Measurements from ENCODE around the gene ETDC.
"Not testable (repeated sequence)": the region's sequence is repeated elsewhere in the genome, so short reads cannot be mapped to it uniquely, and the experiment has no call there.

The ETDC gene

DNA sequence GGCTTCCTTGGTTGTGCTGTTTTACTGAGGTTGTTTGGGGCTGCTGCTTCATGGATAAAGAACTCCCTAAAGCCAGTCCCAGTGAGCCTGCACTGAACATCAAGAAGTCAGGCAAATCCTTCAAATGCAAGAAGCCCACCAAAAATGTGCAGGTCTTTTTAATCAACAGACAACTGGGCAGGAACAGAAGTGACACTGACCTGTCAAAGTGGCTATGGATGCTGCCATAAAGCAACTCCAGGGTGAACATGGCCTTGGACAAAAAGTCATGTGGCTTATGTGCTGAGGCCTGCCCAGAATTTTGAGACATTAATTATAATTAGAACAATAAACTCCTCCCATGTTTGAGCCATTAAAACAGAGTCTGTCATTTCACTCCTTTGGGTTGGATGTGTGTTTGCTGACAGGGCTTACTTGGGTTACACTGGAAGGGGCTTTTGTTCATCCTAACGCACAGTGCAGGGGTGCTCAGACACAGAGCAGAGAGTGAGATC, at the start of gene ETDC:
ETDC (plus strand) TSS at position 51 of the 494 bp plus-strand sequence; CDS start at position 51, 0 bp downstream.
- DNase-seq (ENCODE audit: low spot score): no peak

DNA sequence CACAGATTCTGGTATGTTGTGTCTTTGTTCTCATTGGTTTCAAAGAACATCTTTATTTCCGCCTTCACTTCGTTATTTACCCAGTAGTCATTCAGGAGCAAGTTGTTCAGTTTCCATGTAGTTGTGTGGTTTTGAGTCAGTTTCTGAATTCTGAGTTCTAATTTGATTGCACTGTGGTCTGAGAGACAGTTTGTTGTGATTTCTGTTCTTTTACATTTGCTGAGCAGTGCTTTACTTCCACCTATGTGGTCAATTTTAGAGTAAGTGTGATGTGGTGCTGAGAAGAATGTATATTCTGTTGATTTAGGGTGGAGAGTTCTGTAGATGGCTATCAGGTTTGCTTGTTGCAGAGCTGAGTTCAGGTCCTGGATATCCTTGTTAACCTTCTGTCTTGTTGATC, 48.3 kb upstream of the ETDC start:
- not testable (repeated sequence) for DNase-seq (ENCODE audit: low spot score)

DNA sequence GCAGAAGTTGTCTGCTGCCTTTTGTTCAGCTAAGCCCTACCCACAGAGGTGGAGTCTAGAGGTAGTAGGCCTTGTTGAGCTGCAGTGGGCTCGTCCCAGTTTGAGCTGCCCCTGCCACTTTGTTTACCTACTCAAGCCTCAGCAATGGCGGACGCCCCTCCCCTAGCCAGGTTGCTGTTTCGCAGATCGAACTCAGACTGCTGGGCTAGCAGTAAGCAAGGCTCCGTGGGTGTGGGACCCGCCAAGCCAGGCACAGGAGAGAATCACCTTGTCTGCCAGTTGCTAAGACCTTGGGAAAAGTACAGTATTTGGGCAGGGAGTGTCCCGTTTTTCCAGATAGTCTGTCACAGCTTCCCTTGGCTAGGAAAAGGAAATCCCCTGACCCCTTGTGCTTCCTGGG, 45.9 kb upstream of the ETDC start:
- not testable (repeated sequence) for DNase-seq (ENCODE audit: low spot score)

DNA sequence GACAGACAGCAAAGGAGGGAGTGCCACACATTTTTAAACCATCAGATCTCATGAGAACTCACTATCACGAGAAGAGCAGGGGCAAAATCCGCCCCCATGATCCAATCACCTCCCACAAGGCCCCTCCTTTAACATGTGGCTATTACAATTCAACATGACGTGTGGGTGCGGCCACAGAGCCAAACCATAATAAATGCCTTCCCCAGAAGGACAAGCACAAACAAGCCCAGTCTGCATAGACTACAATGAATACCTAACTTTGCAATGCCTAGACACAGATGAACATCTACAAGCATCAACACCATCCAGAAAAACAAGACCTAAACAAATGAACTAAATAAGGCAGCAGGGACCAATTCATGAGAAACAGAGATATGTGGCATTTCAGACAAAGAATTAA, 45.1 kb upstream of the ETDC start:
- DNase-seq (ENCODE audit: low spot score): no peak

DNA sequence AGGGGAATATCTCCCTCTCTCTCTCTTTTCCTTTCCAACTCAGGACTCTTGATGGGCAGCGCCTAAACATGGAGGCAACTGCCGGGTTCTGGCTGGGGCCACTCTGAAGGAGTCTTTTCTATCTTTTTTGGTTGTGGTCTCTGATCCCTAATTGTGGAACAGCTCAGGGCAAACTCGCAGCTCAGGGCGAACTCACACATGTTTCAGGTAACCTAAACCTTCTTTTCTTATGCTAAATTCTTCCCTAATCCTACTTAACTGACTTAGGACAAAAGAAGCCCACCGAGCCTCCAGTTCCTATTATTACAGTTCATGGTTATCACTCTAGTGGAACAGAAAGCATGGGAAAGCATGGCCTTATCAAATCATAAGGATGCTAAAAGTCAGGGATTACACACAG, 36.1 kb upstream of the ETDC start:
- no peak for DNase-seq (ENCODE audit: low spot score)

DNA sequence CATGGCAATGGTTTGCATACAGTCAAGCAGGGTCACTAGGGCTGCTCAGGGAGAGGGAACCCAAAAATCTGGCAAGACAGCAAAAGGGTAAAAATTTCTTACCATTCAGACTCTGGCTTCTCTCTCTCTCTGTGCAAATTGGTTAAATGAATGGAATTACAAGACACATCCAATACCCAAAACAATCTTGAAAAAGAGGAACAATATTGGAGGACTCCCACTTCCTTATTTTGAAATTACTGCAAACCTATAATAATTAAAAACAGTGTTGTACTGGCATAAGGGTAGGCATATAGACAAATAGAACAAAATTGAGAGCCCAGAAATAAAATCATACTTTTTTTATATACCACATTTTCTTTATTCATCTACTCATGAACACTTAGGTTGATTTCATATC, 33.3 kb upstream of the ETDC start:
- no peak for DNase-seq (ENCODE audit: low spot score)

DNA sequence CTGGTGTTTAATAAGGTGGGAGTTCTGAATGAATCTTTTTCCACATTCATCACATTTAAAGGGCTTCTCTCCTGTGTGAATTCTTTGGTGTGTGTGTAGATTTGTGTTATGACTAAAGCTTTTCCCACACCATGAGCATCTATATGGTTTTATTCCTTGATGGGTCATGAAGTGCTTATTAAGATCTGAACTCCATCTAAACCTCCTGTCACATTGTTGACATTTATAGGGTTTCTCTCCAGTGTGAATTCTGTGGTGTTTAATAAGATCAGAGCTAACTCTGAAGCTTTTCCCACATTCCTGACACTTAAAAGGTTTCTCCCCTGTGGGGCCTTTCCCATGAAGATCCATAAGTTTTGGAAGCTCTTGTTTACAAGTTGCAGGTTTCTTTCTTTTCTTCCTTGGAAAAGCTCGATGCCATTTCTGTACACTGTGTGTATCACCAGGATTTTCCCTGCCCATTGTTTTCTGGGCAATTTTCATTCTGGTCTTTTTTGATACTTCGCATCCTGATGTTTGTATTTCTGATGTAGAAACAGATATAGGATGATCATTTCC, 21.9 kb upstream of the ETDC start:
- DNase-seq (ENCODE audit: low spot score): no peak

DNA sequence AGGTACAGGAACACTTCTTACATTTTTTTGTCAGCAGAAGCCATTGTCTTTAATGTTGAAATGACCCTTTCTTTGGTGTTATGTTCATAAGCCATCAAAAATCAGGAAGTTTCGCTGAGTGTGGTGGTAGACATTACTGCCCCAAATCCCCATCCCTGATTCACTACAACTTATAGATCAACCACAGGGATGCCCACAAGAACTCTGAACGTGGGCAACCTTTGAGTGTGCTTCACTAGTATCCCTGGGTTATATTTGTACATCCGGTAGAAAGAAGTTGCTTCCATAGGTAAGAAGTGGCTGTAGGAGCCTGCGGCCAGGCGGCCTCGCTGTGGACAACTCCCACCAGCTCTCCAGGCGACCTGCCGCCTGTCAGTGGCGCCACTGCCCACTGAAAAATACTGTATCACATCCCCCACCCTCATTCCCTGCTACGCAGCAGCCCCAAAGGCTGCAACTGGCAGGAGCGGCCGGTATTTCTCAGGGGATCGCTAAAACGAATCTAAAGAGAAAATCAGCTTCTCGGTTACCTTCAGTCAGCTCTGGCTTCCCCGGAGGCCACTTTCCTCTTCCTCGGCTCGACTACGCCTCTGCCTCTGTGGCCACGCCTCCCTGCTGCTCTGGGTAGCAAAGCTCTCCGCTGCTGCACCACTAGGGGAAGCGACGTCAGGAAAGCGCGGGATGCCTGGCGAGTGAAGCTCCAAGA, 13.9 kb upstream of the ETDC start:
- DNase-seq (ENCODE audit: low spot score): peak; percentile 43

DNA sequence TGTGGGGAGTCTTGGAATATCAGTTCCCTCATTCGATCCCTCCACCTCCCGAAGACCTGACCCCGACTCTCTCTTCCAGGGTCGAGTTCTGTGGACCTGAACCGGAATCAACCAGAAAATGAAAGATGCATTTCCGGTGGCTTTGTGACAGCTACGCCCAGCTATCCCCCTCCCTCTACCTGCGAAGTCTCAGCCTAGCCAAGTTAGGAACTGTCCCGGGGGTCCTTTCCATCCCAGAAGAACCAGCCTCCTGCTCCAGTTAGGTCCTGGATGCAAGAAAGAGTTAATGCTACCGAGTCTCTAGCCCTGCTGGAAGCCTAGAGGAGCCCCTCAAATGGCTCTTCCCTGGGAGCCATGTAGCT, 13.4 kb upstream of the ETDC start:
- no peak for DNase-seq (ENCODE audit: low spot score)

DNA sequence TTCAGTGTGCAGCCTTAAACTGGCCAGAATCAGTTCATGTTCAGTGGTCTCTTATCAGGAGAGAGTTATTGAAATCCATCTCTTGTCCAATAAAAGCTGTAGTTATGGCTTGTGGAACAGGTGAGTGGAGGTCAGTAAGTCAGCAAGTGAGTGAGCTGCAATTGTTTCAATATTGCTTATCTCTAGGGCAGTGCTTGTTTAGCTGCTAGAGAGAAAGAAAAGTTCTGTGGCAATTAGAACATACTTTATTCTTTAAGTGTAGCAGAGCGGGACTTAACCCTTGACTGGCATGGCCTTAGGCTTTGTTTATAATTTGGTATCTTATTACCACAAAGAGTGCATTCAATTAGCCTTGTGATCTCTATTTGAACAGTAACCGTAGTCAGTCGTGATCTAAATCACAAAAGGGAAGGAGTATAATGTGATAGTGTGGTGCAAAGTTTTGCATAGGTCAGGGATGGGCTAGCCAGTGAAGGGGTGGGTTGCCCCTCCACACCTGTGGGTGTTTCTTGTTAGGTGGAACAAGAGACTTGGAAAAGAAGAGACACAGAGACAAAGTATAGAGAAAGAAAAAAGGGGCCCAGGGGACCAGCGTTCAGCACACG, 6.9 kb upstream of the ETDC start:
- no peak for DNase-seq (ENCODE audit: low spot score)

DNA sequence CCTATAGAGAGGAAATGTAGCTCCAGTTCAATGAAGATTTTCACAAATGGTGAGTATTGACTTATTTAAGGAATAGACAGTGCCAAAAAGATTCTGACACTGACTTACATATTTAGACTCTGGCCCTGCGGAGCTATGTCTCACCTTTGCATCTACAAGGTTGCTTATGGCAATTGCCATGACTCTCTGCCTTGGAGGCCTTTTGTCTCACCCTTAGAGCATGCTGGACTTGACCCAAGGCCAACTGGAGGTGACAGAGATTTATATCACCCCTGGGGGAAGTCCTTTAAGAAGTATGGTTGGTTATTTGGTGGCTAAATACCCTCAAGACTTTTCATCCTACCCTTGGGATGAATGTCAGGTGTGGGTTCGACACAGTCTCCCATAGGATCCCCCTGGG, 4.5 kb upstream of the ETDC start:
- DNase-seq (ENCODE audit: low spot score): no peak

DNA sequence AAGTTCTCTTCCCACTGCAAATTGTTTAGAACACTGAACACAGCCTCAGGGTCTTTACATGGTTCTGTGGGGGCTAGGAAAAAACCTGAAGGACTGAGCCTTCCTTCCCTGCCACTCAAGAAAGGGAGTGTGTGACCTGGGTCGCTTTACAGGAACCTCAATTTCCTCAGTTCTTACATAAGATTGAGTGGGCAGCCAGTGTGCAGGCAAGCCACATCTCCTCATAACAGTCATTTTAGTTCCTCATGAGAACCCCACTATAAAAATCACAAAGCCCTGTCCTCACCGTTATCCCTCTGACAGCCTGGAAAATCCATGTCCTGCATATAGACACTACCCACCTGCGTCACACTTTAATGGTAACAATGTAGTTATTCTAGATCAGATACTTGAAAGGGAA, 2.1 kb upstream of the ETDC start:
- DNase-seq (ENCODE audit: low spot score): no peak

DNA sequence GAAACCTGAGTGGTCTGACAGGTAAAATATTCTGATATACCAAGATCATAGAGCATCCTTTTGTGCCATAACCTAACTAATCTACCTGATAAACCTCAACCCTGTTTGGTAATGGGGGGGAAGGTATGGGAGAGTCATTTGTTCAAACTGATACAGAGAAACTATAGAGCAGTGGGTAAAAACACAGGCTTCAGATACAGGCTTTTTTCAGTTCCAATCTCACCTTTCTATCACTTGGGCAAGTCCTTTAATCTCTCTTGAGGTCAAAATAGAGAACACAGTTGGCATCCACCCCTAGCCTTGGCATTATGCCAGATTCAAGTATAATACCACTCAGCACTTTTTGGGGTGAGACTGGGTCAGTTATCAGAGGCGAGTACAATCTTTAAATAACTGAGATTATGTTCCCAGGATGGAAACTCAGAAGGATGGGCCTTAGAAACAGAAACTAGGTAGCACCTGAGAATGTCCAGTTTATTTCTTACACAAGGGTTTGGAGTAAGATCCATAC, 880 bp upstream of the ETDC start:
- DNase-seq (ENCODE audit: low spot score): no peak

DNA sequence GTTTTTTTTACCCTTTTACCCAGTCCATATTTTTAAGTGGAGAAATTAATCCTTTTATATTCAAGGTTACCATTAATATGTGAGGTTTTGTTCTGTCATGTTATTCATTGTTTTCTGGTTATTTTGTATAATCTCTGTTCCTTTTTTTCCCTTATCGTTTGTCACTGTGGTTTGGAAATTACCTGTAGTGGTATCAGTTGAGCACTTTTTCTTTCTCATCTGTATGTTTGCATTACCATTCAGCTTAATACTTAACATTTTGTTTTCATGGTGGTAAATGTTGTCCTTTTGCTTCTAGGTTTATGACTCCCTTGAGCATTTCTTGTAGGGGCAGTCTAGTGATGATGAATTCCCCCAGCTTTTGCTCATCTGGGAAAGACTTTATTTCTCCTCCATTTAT, 6.6 kb downstream of the ETDC start:
- no peak for DNase-seq (ENCODE audit: low spot score)

DNA sequence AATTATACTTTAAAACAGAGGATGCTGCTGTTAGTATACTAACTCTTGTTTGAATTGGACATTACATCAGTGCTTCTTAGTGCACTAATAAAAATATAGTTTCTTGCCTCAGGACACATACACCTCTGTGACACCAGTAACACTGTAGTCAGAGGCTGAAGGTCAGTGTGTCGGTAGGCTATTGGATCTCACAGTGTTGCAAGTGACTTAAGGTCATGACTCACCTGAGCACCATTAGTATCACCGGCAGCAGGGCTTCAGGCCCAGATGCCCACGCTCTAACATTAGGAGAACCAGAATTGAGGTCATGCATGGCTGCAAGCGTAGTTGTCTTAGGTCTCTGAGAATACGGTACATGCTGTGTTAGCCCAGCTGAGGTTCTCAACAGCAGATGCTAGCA, 15.2 kb downstream of the ETDC start:
- no peak for DNase-seq (ENCODE audit: low spot score)

DNA sequence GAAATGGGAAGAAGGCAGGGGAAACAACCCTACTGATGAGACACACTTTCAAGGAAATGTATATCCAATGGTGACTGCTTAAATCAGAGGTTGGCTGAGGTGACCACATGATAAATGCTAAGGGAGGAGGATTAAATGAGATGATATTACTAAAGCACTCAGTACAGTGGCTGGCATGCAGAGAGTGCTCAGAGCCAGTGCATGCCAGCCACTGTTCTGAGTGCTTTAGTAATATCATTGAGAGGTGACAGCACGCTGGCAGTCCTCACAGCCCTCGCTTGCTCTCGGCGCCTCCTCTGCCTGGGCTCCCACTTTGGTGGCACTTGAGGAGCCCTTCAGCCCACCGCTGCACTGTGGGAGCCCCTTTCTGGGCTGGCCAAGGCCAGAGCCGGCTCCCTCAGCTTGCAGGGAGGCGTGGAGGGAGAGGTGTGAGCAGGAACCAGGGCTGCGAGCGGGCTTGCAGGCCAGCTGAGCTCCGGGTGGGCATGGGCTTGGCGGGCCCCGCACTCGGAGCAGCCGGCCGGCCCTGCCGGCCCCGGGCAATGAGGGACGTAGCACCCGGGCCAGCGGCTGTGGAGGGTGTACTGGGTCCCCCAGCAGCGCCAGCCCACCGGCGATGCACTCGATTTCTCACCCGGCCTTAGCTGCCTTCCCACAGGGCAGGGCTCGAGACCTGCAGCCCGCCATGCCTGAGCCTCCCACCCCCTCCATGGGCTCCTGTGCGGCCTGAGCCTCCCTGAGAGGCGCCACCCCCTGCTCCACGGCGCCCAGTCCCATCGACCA, 15.9 kb downstream of the ETDC start:
- not testable (repeated sequence) for DNase-seq (ENCODE audit: low spot score)

DNA sequence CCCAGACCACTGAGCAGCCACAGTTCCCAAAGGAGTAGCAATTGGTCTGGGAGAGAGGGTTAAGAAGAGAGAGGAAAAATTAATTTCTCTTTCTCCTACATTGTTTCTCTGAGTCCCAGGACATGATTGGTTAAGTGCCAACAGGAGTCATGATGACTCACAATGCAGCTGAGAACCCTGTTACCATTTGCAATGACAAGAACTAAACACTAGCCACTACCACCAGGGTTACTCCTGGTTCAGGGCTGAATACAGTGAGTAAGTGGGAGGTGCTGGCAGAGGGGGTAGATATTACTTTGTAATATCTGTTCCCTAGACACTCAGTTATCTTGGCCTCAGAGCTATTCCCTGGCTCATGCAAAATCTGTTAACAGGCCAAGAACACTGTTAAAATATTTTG, 18.0 kb downstream of the ETDC start:
- DNase-seq (ENCODE audit: low spot score): no peak

DNA sequence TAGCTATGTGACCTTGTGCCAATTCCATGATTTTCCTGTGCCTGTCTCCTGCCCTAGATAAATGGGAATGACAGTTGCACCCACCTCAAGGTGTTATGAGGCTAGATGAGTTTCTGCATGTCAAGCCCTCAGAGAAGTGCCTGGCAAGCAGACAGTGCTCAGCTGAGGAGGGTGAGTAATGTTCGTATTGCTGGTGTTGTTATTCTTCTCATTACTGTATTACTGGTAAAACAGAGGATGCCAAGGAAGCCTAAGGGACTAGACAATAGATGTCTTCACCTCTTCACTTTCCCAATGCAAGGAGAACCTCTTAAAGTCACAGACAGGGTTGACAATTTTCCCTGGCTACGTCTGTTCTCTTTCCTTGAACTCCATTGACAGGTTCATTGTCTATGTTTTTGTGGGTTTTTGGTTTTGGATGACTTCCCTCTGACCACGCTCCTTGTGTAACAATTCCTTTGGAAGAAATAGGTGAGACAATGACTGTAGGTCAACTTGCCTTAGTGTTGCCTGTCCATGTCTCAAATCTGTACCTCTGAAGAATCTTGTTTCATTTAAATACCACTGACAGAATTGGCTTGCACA, 19.2 kb downstream of the ETDC start:
- no peak for DNase-seq (ENCODE audit: low spot score)

DNA sequence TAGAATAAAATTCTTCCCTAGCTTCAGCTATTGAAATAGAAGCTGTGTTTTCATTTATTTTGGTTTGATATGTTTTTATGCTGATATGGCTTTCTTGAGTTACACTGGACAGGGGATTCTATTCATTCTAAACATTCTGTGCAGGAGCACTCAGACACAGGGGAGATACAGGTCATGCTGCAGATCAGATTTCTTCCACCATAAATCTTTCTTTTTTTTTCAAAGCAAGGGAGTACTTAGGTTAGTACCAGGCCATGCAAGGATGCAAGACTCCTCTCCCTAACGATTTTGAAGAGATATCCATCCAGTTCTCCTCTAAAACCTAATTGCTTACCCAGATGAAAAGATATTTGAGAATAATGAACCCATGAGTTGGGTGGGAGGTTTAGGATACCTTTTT, 21.4 kb downstream of the ETDC start:
- no peak for DNase-seq (ENCODE audit: low spot score)

DNA sequence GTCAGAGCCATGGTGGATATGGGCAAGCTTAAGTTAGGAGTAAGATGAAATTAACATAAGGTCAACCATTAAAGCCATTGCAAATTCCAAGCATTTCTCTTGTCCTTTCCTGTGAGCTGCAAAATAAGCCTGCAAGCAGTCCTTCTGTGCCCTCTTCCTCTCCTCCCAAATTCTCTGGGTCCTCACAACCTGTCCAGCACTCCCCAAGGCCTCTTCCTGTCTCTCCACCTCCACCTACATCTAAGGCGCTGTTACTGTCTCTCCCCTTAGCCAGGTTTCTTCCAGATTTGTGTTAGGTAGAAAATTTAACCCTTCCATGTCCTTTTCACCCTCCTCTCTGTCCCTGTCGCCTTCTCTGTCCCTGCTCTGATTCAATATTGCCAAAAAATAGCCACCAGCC, 22.2 kb downstream of the ETDC start:
- no peak for DNase-seq (ENCODE audit: low spot score)

DNA sequence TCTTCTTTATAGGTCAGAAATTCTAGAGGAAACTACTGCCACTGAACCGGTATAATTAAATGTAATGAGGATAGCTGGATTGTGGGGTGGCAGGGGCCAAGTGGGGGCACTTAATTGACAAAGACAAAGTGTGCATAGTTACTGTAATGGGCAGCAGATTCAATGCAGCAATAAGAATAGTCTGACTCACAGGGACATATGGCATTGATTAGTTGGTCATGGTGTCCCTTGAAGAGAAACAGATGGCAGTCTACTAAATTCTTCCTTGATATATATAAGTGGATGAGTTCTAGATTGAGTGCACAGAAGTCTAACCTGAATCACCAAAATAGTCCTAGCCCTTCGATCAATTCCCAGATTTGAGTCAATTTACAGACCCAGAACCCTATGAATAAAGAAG, 31.6 kb downstream of the ETDC start:
- DNase-seq (ENCODE audit: low spot score): no peak

DNA sequence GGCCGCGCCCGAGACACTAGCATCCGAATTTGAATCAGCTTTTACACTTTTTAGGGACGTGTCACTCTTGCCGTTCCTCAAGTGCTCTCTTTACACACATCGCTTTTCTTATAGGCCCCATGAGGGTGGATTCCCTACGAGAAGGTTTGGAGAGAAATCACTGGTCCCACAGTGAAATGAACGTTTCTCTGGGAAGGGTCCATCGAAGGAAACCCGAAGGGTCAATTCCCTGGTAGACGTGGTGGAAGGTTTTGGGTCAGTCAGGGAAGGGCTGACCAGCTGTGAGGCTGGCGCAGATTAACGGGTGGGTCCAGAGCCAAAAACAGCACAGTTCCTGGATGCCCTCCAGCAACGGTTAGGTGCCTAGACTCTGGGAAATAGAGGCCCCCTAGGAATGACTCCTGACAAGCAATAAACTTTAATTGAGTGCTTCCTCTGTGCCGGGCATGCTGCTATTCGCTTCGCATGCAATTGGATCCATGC, 35.9 kb downstream of the ETDC start:
- peak; percentile 7 for DNase-seq (ENCODE audit: low spot score)

Data from globus pallidus (tissue), 1 donor.